GM18861 (cell line): ENCODE measurements around the gene FAM118A.
"Not testable (repeated sequence)": the region's sequence is repeated elsewhere in the genome, so short reads cannot be mapped to it uniquely, and the experiment has no call there.

Experiments used
- ATAC-seq: cut with Tn5 transposase; IDR thresholded peaks from one replicate; pipeline ENCODE4 v1.9.1; 2021; ENCODE audit not compliant: unreplicated experiment

FAM118A gene

DNA sequence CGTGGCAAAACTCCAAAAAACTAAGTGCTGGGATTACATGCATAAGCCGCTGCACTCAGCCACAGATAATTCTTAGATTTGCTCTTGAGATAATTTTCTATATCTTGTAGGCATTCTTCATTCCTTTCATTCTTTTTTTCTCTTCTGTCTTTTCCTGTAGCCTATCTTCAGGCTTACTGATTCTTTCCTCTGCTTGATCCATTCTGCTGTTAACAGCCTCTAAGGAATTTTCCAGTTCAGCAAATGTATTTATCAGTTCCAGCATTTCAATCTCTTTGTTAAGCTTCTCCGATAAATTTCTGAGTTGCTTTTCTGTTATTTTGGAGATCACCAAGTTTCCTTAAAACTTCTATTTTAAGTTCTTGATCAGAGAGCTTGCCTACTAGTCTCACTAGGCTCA is 57.0 kb downstream of the FAM118A start:
- no peak for ATAC-seq

- not testable (repeated sequence) for ATAC-seq
Measured at GRCh38 chr22:45373592-45373991, 63.9 kb downstream of the FAM118A start.

GRCh38 chr22:45376009-45376408 is 66.3 kb downstream of the FAM118A start:
- peak; percentile 56 for ATAC-seq

- ATAC-seq: no peak
Measured at GRCh38 chr22:45376703-45377102, 67.0 kb downstream of the FAM118A start.

- ATAC-seq: no peak
Measured at GRCh38 chr22:45381348-45381747, 71.6 kb downstream of the FAM118A start.

DNA sequence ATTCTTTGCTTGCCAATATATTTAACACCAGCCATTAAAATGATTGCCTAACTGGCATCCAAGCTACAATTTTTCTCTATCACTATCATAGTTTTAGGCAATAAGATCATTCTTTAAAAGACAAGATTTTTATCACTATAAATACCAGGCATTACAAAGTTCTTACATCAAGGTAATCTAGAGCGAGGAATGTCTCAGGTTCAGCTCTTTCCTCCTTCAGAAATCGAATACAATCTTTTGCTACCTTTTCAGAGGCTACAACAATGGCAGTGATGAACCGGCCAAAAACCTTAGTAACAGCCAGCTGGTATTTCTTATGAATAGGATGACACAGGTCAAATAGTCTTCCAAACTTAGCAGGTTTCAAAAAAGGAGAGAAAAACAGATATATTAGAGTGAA is 79.8 kb downstream of the FAM118A start:
- no peak for ATAC-seq
